Stimulated activated CD8-positive, alpha-beta memory T cell treated with anti-CD3 and anti-CD28 coated beads, Interleukin-4, amount 100 ng/mL, for 4 hours (primary cell): Measurements from ENCODE around the gene CD247.

Experiments
- DNase-seq, 2 donors: peaks; one replicate each; pipeline ENCODE4 v3.0.0-alpha.2; 2020; ENCODE audit warnings: low read depth in 2 of 2, low spot score in 1 of 2

The CD247 gene

DNA sequence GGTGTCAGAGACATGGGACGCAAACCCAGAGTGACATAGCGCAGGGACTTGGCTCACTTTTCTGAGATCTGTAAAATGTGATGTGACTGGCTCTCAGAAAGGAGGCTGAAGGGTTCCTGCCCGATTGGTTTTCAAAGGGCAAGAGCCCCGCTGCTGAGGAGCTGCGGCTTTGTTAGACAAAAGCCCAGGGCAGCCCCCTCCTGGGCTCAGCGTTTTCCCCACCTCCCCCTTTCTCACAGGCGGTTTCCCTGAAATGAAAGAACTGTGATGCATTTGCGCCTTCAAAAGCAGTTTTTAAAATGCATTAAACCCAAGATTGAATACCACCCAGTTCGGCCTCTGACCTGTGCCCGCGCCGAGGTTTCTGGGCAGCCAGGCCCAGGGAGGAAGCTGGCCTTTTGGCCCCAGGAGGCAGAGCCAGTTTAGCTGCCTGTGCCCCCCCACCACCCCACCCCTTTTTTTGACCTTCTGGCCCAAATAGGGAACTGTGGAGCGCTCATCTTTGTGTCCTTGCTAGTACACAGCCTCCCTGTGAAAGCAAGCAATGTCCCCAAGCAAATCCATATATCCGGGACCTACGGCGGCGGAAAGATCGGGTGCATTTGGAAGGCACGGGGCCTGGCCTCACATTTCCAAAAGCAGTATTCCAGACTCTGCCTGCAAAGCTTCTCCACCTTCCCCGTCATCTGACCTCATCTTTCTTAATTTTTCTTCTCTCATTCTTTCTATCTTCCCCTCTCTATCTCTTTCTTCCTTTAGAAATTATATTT, 28.6 kb downstream of the CD247 start:
- DNase-seq = peak in 1 of 2 donors; percentile 44

DNA sequence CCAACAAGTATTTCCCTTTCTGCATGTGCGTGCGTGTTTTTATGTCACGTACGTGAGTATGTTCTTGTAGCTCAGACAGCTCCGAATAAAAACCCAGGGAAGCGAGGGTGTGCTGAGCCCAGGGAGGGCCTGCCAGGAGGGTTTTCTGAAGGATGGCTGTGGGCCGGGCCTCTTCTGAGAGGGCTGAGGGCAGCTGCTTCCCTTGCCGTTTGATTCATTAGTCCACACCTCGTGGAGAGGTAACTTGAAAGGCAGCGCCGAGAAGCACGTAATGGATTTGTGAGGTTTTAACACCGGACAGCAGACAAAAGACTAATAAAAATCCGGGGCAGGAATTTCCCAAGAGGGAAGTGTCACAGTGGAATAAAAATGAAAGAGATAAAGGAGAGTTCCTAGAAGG, 29.5 kb downstream of the CD247 start:
- no peak for DNase-seq

DNA sequence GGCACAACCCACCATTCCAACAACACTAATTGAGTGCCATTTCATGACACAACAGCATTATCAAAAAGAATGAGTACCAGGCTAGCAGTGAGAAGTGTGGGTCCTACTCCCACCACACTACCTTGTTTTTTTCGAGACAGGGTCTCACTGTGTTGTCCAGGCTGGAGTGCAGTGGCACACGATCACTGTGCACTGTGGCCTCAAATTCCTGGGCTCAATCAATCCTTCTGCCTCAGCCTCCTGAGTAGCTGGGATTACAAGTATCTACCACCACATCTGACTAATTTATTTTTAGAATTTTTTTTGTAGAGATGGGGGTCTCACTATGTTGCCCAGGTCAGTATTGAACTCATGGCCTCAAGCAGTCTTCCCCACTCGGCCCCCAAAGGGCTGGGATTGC, 30.7 kb downstream of the CD247 start:
- DNase-seq = no peak

DNA sequence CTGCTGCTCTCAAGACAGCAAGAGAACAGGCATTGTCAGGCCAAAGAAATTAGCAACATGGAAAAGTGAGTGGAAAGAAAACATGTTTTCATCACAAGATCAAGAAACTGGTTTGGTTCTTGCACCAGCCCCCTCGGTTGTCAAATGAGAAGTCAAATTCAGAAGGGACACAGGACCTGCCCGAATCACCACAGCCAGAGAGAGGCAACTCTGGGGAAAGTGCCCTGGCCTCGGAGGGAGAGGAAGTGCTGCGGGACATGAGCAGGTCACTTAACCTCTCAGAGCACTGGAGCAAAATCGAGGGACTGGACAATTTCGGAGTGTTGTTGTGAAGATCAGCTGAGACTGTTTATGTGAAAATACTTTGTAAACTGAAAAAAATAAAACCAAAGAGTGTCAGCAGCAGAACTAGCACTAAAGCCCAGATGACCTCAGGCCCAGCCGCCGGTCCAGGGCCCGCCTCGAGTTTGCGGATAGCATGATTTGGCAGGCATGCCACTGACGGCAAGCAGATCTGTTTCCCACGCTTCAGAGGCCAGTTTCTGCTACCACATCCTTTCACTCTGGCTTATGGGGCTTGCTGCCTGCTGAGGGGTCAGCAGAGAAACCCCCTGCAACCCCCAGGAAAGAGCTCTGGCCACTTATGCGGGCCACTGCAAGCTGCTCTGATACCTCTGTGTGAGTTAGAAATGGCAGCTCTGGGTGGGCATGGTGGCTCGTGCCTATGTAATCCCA, 32.1 kb downstream of the CD247 start:
- no peak for DNase-seq

DNA sequence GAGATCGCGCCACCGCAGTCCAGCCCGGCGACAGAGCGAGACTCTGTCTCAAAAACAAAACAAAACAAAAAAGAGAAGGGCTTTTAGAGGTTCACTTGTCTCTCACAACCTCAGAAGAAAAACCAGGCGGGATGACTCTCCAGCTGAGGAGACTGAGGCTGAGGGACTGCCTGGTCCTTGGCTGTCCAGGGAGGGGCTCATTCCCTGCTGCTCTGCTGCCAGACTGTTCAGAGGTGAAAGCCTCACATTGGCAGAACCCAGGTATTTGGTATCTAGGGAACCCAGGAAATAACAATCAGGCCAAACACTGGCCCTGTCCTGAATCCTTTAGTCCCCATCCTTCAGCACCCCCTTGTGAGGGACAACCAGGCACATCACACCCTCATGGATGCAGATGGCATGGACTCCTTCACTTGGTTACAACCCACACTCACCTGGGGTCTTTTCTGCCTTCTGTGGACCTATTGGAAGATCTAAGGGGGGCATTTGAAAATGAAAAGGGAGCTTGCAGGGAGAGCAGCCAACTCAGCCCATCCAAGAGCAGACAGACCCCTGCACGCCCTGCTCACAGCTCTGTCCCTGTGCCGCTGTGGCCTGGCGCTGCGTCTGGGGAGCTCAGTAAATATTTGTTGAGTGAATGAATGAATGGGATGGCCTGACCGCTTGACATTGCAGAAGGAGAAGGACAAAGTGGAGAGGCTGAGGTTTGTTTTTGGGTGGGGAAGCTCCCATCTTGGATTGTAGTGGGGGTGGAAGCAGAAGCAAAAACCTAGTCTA, 33.4 kb downstream of the CD247 start:
- no peak for DNase-seq

DNA sequence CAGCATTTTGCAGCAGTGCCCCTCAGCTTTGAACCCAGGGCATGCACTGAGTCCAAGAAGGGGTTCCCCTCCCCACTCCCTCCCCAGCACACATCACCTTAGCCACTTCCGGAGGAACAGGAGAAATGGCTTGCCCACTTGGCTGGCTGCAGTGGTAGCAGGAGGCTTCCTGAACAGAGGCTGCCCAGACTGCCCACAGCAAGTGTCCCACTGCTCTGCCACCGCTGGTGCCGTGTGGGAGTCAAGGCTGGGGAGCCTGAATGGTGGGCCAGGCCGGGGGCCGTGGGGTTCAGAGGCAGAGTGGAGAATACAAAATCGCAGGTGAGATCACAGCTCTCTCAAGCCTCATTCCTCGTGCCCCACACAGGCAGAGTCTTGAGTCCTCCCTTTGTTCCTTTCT, 34.5 kb downstream of the CD247 start:
- no peak for DNase-seq

DNA sequence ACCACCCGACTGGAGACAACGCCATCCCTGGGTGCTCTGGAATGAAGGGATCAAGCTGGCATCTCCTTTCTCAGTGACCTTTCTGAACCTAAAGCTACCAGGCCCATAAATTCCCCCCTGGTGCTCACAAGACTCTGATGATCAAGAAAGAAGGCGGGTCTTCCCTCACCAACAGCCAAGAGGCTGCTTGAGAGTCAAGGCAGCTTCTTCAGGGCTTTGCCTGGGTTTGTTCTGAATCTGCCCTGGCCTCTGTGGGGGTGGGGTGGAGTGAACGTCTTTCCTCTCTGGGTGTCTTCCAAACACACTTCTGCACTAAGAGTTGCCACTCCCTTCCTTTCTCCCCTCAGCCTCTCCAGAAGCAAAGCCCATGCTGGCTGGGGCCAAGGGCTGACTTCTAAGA, 36.1 kb downstream of the CD247 start:
- DNase-seq = no peak

DNA sequence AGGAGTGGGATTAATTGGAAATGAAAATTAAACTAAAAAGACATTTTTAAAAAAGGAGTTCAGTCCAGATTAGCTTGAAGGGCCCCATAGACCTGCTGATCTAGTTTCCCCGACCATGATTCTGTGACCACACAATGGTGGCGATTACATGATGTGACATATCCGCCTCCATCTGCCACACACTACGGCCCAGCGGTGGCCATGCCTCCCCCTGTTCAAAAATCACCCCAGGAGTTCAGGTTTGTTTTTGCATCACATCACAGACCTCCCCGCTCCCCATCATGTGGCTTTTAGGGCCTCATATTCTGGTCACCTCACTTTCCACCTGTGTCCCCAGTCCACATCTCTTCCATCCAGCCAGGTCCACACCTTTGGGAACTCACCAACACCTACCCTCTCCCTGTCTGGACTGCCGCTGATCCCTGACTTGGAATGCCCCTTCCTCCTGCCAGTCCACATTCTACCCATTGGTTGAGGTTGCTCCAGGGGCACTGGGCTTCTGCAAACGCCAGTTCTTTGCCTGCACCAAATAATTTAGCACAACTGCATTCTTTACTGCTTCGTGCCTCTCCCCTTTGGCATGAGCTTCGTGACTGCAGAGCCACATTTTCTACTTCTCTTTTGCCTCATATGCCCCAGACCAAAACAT, 38.9 kb downstream of the CD247 start:
- DNase-seq = no peak

DNA sequence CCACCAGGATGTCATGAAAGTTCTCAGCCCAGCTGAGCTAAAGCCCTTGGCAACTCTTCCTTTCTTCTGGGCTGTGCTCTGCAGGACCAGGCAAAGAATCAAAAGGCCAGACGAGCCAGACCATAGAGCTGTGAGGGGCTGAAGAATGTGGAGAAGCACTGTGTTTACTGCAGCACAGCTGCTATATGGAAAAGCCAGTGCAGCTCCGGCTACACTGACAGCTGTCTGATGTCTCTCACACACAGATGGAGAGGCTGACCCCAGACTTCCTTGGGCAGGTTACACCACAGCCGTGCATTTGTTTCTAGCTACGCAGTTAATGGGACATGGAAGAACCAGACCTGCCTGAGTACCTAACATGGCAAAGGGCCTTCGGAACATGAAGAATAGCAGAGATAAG, 40.3 kb downstream of the CD247 start:
- no peak for DNase-seq

DNA sequence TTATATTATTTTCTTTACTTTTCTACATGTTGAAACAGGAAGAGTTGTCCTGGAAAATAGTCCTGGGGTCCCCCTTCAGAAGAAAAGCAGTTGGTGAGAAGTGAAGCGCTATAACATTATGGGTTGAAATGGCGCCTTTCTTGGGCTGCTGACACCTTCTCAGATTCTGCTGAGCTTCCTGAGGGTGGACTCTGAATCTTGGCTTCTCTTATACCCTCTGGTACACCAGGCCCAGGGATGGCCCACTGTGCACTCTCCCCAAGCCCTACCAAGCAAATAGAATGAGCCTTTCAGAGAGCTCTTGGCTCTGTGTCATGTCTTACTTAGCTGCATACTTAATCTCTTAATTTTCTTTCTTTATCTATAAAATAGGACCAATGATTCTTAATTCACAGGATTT, 42.3 kb downstream of the CD247 start:
- DNase-seq = no peak

DNA sequence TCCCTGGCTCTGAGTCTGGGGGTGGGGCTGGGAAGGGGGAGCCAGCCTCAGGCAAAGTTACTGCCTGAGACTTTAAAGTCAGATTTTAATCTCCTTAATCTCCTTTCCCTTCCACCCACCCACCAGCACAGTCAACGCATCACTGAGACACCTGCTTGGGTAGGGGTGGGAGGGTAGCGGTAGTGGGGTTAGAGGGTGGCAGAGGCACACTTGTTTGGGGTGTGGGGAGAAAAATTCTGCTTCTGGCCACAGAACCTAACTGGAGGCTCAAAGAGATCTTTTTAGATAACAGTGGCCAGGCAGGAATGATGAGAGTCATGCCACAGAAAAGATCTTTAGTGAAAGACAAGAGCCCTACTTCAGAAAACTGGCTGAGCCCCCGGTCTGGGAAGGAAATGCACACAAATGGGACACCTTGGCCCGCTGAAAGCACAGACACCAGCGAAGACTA, 44.1 kb downstream of the CD247 start:
- DNase-seq = no peak

DNA sequence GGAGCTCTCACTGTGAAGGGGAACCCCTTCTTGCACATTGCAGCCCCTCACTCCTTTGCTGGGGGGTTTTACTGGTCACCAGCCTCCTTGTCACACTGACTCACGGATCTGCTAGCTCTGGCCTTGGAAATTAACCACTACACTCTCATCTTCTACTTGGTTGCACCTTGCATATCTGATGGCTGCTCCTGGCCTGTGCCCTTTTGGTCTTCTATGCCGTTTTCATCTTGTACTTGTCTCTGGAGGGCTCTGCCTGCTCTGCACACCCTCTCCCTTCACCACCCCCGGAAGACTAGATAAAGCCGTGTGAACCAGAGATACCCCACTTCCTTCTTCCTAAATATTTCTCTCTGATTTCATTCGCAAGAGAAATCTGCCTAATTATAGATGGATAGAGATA, 44.6 kb downstream of the CD247 start:
- DNase-seq = no peak

DNA sequence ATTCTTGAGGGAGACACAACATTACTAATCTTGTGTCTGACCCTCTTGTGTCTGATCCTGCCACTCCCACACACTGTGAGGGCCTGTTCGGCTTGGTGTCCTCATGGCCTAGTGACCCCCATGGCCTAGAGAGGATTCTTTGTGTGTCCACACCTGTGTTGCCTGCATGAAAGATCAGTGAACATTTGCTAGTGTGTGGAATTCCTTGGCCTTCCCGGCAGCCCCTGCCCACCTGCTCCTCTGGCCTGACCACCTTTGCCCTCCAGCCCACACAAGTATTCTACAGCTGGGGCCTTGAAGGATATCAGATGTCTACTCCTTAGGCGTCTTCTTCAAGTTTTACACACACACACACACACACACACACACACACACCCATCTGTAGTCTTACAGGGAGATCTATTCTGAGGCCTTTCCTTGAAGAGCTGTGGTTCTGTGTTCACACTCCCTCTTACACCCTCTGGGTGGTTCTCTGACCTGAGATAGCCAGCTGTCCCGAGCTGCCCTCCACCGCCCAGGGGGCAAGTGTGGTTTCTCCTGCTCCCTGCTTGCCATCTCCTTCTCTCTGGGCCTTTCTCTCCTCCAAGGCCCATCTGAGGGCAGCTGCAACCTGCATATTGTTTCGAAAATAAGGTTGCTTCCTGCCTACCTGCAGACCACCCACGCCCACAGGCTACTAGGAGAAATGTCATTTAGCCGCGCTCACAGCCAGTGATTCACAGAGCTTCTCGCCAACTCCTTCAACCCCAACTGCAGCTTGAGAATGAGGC, 45.4 kb downstream of the CD247 start:
- no peak for DNase-seq

DNA sequence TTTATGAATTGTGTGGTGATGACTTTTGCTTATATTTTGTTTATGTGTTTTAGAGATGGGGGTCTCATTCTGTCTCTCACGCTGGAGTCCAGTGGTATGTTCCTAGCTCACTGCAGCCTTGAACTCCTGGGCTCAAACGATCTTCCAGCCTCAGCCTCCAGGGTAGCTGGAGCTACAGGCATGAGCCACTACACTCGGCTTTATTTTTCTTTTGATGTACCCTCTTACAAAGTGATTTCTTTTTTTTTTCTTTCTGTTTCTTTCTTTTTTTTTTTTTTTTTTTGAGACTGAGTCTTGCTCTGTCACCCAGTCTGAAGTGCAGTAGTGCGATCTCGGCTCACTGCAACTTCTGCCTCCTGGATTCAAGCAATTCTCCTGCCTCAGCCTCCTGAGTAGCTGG, 46.8 kb downstream of the CD247 start:
- DNase-seq = no peak

DNA sequence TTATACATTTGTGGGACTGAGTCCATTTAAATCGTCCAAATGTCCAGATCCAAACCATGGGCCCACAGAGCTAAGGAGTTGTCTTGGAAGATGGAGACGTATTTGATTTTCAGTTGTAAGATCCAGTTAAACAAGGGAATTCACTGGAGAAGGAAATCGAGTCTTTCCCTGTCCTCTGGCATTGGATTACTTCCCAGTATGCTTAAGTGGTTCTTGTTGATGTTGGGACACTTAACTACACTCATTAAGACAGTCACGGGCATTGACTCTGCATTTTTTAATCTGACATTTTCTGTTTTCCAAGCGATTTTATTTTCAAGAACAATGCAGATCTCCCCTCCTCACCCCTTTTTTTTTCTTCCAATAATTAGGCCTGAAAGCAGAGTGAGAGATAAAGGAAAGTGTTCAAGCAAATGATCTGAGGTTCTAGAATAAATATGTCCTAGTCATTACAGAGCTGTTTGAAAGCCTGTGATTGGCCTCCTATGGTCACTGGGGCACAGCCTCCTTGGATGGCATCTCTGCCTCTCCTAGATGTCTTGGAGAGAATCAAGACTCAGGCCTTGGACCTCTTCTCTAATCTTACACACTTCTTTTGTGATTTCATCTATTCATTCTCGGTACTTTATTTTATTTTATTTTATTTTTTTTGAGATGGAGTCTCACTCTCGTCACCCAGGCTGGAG, 48.9 kb downstream of the CD247 start:
- DNase-seq = no peak

DNA sequence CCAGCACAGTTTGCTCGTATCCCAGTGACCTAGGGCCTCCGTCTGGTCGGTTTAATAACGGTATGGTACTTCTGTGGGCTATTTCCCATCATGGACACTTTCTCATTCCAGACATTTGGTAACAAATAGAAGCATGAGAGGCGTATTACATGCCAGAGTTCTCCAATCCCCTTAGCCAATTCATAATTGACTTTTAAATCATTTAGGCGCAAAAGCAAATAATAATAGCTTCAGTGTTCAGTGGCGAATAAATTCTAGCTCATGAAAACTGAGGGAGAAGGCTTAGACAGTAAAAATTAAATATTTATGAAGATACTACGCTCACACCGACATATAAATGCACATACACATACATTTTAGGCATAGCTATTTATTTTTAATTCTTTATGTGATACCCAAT, 50.6 kb downstream of the CD247 start:
- no peak for DNase-seq

DNA sequence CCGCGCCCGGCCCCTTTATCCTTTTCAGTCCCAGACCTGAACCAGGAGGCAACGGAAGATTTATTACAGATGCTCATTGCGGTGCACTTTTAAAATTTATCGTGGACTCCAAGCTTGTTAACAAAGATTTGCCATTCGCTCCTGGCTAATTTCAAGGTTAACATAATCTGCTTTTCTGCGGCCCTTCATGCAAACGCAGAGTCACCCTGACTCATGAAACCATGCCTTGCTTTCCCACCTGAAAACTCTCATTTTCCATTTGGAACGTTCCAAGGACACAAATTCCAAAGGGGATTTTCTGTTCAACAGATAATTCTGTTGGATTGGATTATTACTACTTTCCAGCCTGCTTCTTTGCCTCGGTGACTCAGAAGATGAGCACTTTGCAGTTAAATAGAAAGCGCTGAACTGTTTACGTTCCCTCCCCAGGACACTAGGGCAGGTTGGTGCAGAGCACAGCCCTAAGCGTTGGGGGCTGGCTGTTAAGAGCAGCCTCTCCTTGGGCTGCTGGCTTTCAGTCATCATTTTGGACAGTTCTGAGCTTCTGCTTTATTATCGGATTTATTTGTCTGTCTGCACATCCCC, 51.1 kb downstream of the CD247 start:
- DNase-seq = no peak

DNA sequence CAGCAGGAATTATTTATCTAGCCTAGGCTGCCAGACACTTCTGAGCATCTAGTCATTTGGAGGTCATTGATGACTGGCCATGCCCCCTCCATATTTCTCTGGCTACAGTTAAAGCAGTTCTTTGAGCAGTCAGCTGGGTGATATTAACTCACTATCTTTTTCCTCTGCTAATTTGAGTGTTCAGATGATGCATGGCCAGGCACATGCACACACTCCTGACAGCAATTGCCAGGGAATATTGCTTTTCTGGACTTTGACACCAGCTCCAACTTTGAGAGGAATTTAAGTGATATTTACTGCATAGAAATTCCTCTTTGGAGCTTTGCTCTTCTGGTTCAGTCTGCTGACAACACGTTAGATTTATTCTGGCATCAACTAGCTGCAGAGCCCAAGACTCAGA, 52.6 kb downstream of the CD247 start:
- no peak for DNase-seq

DNA sequence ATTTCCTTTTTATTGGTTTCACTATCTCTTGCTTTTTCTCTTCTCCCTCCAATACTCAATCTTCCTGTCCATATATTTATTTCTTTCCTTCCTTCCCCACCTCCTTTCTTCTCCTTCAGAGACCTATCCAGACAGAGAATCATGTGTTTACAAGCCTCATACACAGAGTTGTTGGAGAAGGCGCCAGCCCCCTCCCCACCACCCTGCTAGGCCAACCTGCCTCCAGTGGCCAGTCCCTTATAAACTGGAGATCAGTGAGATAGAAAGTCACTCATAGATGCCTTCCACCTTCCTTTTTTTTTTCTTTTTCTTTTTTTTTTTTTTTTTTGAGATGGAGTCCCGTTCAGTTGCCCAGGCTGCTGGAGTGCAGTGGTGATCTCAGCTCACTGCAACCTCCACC, 53.3 kb downstream of the CD247 start:
- no peak for DNase-seq
